HL-60 (cell line): ENCODE results near the gene TMEM41A.
A peak's percentile ranks its signal among the peaks of the same experiment; 100 is the strongest.

Experiments used
- GABPA ChIP-seq: IDR thresholded peaks from 2 replicates; pipeline ENCODE4 v1.6.1; 2012; ENCODE audit warnings: low read depth
- POLR2AphosphoS5 ChIP-seq: IDR thresholded peaks from 2 replicates; pipeline ENCODE4 v1.6.1; 2012; ENCODE audit warnings: low read depth
- SPI1 ChIP-seq: IDR thresholded peaks from 2 replicates; pipeline ENCODE4 v1.6.1; 2012; ENCODE audit warnings: low read depth, mild to moderate bottlenecking, borderline replicate concordance
- TF ChIP-seq, protein P1 (sequence below): IDR thresholded peaks from one replicate; pipeline ENCODE4 v1.5.1; 2011; ENCODE audit warnings: low read length, control low read depth, inconsistent platforms; ENCODE audit not compliant: insufficient read depth
- TF ChIP-seq, protein P2 (sequence below): IDR thresholded peaks from 2 replicates; pipeline ENCODE4 v1.6.1; 2012; ENCODE audit warnings: low read depth; ENCODE audit not compliant: insufficient replicate concordance

- TF ChIP-seq, protein P1, sequence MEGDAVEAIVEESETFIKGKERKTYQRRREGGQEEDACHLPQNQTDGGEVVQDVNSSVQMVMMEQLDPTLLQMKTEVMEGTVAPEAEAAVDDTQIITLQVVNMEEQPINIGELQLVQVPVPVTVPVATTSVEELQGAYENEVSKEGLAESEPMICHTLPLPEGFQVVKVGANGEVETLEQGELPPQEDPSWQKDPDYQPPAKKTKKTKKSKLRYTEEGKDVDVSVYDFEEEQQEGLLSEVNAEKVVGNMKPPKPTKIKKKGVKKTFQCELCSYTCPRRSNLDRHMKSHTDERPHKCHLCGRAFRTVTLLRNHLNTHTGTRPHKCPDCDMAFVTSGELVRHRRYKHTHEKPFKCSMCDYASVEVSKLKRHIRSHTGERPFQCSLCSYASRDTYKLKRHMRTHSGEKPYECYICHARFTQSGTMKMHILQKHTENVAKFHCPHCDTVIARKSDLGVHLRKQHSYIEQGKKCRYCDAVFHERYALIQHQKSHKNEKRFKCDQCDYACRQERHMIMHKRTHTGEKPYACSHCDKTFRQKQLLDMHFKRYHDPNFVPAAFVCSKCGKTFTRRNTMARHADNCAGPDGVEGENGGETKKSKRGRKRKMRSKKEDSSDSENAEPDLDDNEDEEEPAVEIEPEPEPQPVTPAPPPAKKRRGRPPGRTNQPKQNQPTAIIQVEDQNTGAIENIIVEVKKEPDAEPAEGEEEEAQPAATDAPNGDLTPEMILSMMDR, result no peak
- no peak for TF ChIP-seq POLR2AphosphoS5
- TF ChIP-seq GABPA, result no peak
- TF ChIP-seq SPI1, result peak; percentile 64
- TF ChIP-seq, protein P2, sequence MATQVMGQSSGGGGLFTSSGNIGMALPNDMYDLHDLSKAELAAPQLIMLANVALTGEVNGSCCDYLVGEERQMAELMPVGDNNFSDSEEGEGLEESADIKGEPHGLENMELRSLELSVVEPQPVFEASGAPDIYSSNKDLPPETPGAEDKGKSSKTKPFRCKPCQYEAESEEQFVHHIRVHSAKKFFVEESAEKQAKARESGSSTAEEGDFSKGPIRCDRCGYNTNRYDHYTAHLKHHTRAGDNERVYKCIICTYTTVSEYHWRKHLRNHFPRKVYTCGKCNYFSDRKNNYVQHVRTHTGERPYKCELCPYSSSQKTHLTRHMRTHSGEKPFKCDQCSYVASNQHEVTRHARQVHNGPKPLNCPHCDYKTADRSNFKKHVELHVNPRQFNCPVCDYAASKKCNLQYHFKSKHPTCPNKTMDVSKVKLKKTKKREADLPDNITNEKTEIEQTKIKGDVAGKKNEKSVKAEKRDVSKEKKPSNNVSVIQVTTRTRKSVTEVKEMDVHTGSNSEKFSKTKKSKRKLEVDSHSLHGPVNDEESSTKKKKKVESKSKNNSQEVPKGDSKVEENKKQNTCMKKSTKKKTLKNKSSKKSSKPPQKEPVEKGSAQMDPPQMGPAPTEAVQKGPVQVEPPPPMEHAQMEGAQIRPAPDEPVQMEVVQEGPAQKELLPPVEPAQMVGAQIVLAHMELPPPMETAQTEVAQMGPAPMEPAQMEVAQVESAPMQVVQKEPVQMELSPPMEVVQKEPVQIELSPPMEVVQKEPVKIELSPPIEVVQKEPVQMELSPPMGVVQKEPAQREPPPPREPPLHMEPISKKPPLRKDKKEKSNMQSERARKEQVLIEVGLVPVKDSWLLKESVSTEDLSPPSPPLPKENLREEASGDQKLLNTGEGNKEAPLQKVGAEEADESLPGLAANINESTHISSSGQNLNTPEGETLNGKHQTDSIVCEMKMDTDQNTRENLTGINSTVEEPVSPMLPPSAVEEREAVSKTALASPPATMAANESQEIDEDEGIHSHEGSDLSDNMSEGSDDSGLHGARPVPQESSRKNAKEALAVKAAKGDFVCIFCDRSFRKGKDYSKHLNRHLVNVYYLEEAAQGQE, result no peak
These were observed 19.4 kb downstream of the TMEM41A start for GRCh38 chr3:185479373-185479945.
